Omental fat pad (tissue), 4 donors: ENCODE data around the gene RAI1. TPM values are rescaled to one million over a fixed set of nuclear protein-coding genes. Genes with fewer than 3 reads are reported as not detected.

Experiments used
- ATAC-seq: fragments of 150-250 bp; one replicate; pipeline ENCODE4 v1.9.1; 2016; ENCODE audit warnings: mild to moderate bottlenecking, moderate library complexity; ENCODE audit not compliant: low FRiP score
- DNase-seq: peaks from one replicate; pipeline ENCODE4 v3.0.0-alpha.2; 2019; ENCODE audit warnings: low spot score
- CTCF ChIP-seq, 3 donors: fragments of 450-650 bp; IDR thresholded peaks; one replicate each; pipeline ENCODE4 v1.5.1; 2016 to 2017; ENCODE audit warnings: antibody characterized with exemption in 3 of 3, mild to moderate bottlenecking in 3 of 3, moderate library complexity in 2 of 3
- total RNA-seq, 4 donors: library from RNA; depleted of rRNA; stranded (reverse); fragments of >200 nt; gene quantifications; one replicate each; pipeline ENCODE4 v1.1.0, GENCODE V29; 2016

RAI1 gene
- total RNA-seq, 4 donors from 2014 or later = 6.7 to 30.6 (median 8.5) TPM

- no peak for DNase-seq
- no peak for TF ChIP-seq CTCF (IDR thresholded peaks at IDR 0.05)
- no peak for ATAC-seq
Observed at GRCh38 chr17:17840751-17841591, 159.7 kb downstream of the RAI1 start.

GRCh38 chr17:17841601-17842025 lies 160.4 kb downstream of the RAI1 start:
- no peak for ATAC-seq
- TF ChIP-seq CTCF (IDR thresholded peaks at IDR 0.05) = no peak
- DNase-seq = no peak

GRCh38 chr17:17842111-17842876 lies 161.0 kb downstream of the RAI1 start:
- no peak for DNase-seq
- no peak for ATAC-seq
- TF ChIP-seq CTCF (IDR thresholded peaks at IDR 0.05) = no peak

GRCh38 chr17:17843096-17843495 lies 161.8 kb downstream of the RAI1 start:
- TF ChIP-seq CTCF (IDR thresholded peaks at IDR 0.05) = no peak
- ATAC-seq = no peak
- DNase-seq = no peak

GRCh38 chr17:17844079-17844478 lies 162.8 kb downstream of the RAI1 start:
- DNase-seq (no peak), ATAC-seq (no peak)
- no peak for TF ChIP-seq CTCF (IDR thresholded peaks at IDR 0.05)

GRCh38 chr17:17844500-17844899 lies 163.2 kb downstream of the RAI1 start:
- no peak for DNase-seq
- TF ChIP-seq CTCF (IDR thresholded peaks at IDR 0.05) = no peak
- ATAC-seq = no peak
